DND-41 (cell line): ENCODE measurements around the gene GPR108.

Source experiments
- ATAC-seq: fragments of 200-7000 bp; cut with Tn5 transposase; 3 replicates; pipeline ENCODE4 v1.9.1; 2021; ENCODE audit warnings: low read depth; ENCODE audit not compliant: insufficient read depth
- DNase-seq: peaks from one replicate; pipeline ENCODE4 v3.0.0-alpha.2; 2020
- H2AFZ ChIP-seq: 2 replicates; pipeline ENCODE4 v1.6.0; 2012; ENCODE audit warnings: low read depth, low read length
- H3K27ac ChIP-seq: 2 replicates; pipeline ENCODE4 v1.5.1; 2012; ENCODE audit warnings: low read length, inconsistent platforms
- H3K27me3 ChIP-seq: fragments of 200-600 bp; sonication (generic); 2 replicates; pipeline ENCODE4 v1.6.0; 2012; ENCODE audit warnings: low read length, mild to moderate bottlenecking, inconsistent platforms; ENCODE audit not compliant: insufficient read depth, poor library complexity
- H3K36me3 ChIP-seq: 2 replicates; pipeline ENCODE4 v1.5.1; 2012; ENCODE audit warnings: low read length, inconsistent platforms; ENCODE audit not compliant: insufficient read depth
- H3K4me1 ChIP-seq: 2 replicates; pipeline ENCODE4 v1.5.1; 2012; ENCODE audit warnings: mild to moderate bottlenecking, low read length; ENCODE audit not compliant: insufficient read depth
- H3K4me2 ChIP-seq: 2 replicates; pipeline ENCODE4 v1.6.0; 2012; ENCODE audit warnings: mild to moderate bottlenecking, moderate library complexity, low read length, inconsistent platforms; ENCODE audit not compliant: insufficient read depth
- H3K4me3 ChIP-seq, 2 experiments: fragments of 200-600 bp in 1 of 2; shearing (Covaris generic) in 1 of 2; 2 replicates each; pipeline ENCODE4 v1.5.1; 2012 to 2016; ENCODE audit warnings: inconsistent platforms in 2 of 2, low read length in 2 of 2, mild to moderate bottlenecking in 2 of 2, low read depth in 1 of 2, moderate library complexity in 1 of 2
- H3K79me2 ChIP-seq: 2 replicates; pipeline ENCODE4 v1.6.0; 2012; ENCODE audit warnings: low read length, inconsistent platforms; ENCODE audit not compliant: insufficient read depth
- H3K9ac ChIP-seq: 2 replicates; pipeline ENCODE4 v1.6.0; 2012; ENCODE audit warnings: low read depth, mild to moderate bottlenecking, inconsistent platforms, low read length, moderate library complexity
- H3K9me3 ChIP-seq: 2 replicates; pipeline ENCODE4 v1.5.1; 2012; ENCODE audit warnings: low read length, moderate library complexity, mild to moderate bottlenecking, inconsistent platforms; ENCODE audit not compliant: insufficient read depth, severe bottlenecking
- H4K20me1 ChIP-seq: 2 replicates; pipeline ENCODE4 v1.6.0; 2012; ENCODE audit warnings: low read length; ENCODE audit not compliant: insufficient read depth
- CTCF ChIP-seq: IDR thresholded peaks from 2 replicates; pipeline ENCODE4 v1.5.1; 2012; ENCODE audit warnings: borderline replicate concordance, low read length, moderate library complexity, mild to moderate bottlenecking; ENCODE audit not compliant: poor library complexity, severe bottlenecking; ENCODE audit errors: extremely low read depth
- EZH2 ChIP-seq: IDR thresholded peaks from 3 replicates; pipeline ENCODE4 v1.6.1; 2012; ENCODE audit warnings: borderline replicate concordance, low read depth, mild to moderate bottlenecking, moderate library complexity, low read length, inconsistent platforms; ENCODE audit not compliant: severe bottlenecking

Gene GPR108

GRCh38 chr19:6718111-6718740 lies 19.2 kb downstream of the GPR108 start:
- Histone ChIP-seq H3K4me2 (no peak overlapping the region), H3K4me3 (no peak overlapping the region), H3K4me1 (no peaks in the 10 kb centered on the region), H3K27me3 (no peaks in the 10 kb centered on the region), H3K36me3 (no peaks in the 10 kb centered on the region), H3K79me2 (no peaks in the 10 kb centered on the region), H2AFZ (no peak overlapping the region), H4K20me1 (no peaks in the 10 kb centered on the region; the same call in 1 of the 2 replicates), H3K27ac (no peak overlapping the region), H3K9me3 (no peaks in the 10 kb centered on the region), H3K9ac (no peak overlapping the region)
- ATAC-seq (peak; percentile 30; the same call in 1 of the 3 replicates), DNase-seq (no peak)
- no peak for TF ChIP-seq EZH2
- no peak for TF ChIP-seq CTCF

- no peak for ATAC-seq
- H3K9ac ChIP-seq: no peak overlapping the region
- no peaks in the 10 kb centered on the region for H3K79me2 ChIP-seq
- H4K20me1 ChIP-seq: no peaks in the 10 kb centered on the region; the same call in 1 of the 2 replicates
- no peak for TF ChIP-seq EZH2
- TF ChIP-seq CTCF: no peak
- H3K36me3 ChIP-seq: no peaks in the 10 kb centered on the region
- H3K4me1 ChIP-seq: no peaks in the 10 kb centered on the region
- H3K27ac ChIP-seq: no peak overlapping the region
- H2AFZ ChIP-seq: no peak overlapping the region
- DNase-seq: no peak
- no peak overlapping the region for H3K4me2 ChIP-seq
- H3K4me3 ChIP-seq: no peak overlapping the region
- H3K9me3 ChIP-seq: no peaks in the 10 kb centered on the region
- no peaks in the 10 kb centered on the region for H3K27me3 ChIP-seq
These were observed 19.9 kb downstream of the GPR108 start for GRCh38 chr19:6717441-6717971.

GRCh38 chr19:6717036-6717435 lies 20.3 kb downstream of the GPR108 start:
- Histone ChIP-seq H3K79me2 (no peaks in the 10 kb centered on the region), H3K27me3 (no peaks in the 10 kb centered on the region), H3K4me1 (no peaks in the 10 kb centered on the region), H3K9ac (no peak overlapping the region), H3K36me3 (no peaks in the 10 kb centered on the region), H3K4me2 (no peak overlapping the region), H4K20me1 (no peaks in the 10 kb centered on the region; the same call in 1 of the 2 replicates), H2AFZ (no peak overlapping the region), H3K4me3 (no peak overlapping the region), H3K27ac (no peak overlapping the region), H3K9me3 (no peaks in the 10 kb centered on the region)
- TF ChIP-seq EZH2 (no peak), CTCF (peak; percentile 53)
- DNase-seq (no peak), ATAC-seq (no peak)
